ENCODE data around the gene GNPTAB.

DNA sequence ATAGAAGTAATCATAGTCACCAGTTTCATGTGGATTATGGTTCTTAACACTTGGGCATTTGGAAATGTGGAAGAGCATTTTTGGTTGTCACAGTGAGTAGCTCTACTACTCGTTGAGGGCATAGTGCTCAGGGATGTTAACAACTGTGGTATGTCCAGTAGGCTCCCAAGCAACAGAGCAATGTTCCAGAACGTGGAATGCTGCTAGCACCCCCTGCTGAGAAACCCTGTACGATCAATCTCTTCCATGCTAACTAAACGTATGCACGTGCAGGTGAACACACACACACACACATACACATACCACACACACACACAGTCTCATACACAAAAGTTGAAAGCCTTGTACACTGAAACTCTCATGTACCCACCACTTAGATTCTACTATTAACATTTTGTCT, 16.6 kb upstream of the GNPTAB start:
- no peak for TF ChIP-seq POLR2A (IDR thresholded peaks at IDR 0.05)
- TF ChIP-seq, protein P1, sequence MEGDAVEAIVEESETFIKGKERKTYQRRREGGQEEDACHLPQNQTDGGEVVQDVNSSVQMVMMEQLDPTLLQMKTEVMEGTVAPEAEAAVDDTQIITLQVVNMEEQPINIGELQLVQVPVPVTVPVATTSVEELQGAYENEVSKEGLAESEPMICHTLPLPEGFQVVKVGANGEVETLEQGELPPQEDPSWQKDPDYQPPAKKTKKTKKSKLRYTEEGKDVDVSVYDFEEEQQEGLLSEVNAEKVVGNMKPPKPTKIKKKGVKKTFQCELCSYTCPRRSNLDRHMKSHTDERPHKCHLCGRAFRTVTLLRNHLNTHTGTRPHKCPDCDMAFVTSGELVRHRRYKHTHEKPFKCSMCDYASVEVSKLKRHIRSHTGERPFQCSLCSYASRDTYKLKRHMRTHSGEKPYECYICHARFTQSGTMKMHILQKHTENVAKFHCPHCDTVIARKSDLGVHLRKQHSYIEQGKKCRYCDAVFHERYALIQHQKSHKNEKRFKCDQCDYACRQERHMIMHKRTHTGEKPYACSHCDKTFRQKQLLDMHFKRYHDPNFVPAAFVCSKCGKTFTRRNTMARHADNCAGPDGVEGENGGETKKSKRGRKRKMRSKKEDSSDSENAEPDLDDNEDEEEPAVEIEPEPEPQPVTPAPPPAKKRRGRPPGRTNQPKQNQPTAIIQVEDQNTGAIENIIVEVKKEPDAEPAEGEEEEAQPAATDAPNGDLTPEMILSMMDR (IDR thresholded peaks at IDR 0.05 in 4 of 5, conservative IDR thresholded peaks at IDR 0.05 in 1 of 5), result no peak

Data from gastrocnemius medialis (tissue), 4 donors.